ENCODE results near the gene SPI1.

Gene SPI1

GRCh38 chr11:47380078-47380477 is 1.7 kb upstream of the SPI1 start:
- 100% methylated on average over 1 of the region's 2 CpGs for WGBS, 2 donors (ENCODE audit: extremely low coverage in 2 of 2, insufficient read length in 2 of 2, insufficient replicate concordance in 1 of 2)

GRCh38 chr11:47379317-47379716 is 970 bp upstream of the SPI1 start:
- no peak overlapping the region for H4K91ac ChIP-seq (ENCODE audit: low read depth, low read length, poor library complexity)
- no peak overlapping the region for H3K4me2 ChIP-seq (ENCODE audit: insufficient read depth, low read length, poor library complexity, severe bottlenecking)

More at GRCh38 chr11:47380078-47380477, 1.7 kb upstream of the SPI1 start:
- no peak overlapping the region for H2BK12ac ChIP-seq (ENCODE audit: low read length)
- no peak overlapping the region for H2AFZ ChIP-seq (ENCODE audit: low read length)
- H3K27me3 ChIP-seq (ENCODE audit: control insufficient read depth in 3 of 3, insufficient read depth in 3 of 3, low read depth in 1 of 3, low read length in 3 of 3): no peaks in the 10 kb centered on the region
- H2AK5ac ChIP-seq (ENCODE audit: low read depth, low read length): no peak overlapping the region
- peaks cover 0 to 4% of the 10 kb centered on the region in 2 donors for H3K4me1 ChIP-seq (ENCODE audit: control insufficient read depth in 2 of 2, insufficient read depth in 1 of 2, low read depth in 1 of 2, low read length in 2 of 2)
- no peak overlapping the region for H3K9ac ChIP-seq (ENCODE audit: low read depth, low read length, poor library complexity)
- no peak overlapping the region for H3K4me2 ChIP-seq (ENCODE audit: insufficient read depth, low read length, poor library complexity, severe bottlenecking)
- no peak overlapping the region for H3K18ac ChIP-seq (ENCODE audit: low read length)
- H3K9me3 ChIP-seq (replicated peaks in 1 of 2; ENCODE audit: control insufficient read depth in 2 of 2, insufficient read depth in 1 of 2, low read depth in 1 of 2, low read length in 2 of 2): no peaks in the 10 kb centered on the region
- no peak overlapping the region for H4K8ac ChIP-seq (ENCODE audit: low read depth, low read length)
- no peak overlapping the region for H3K23ac ChIP-seq (ENCODE audit: low read depth, low read length, poor library complexity)
- H2BK5ac ChIP-seq (ENCODE audit: low read length): no peak overlapping the region
- no peak overlapping the region for H4K91ac ChIP-seq (ENCODE audit: low read depth, low read length, poor library complexity)
- H3K4ac ChIP-seq (ENCODE audit: low read length): no peak overlapping the region
- H3K14ac ChIP-seq (ENCODE audit: low read length): no peak overlapping the region
- H3K36me3 ChIP-seq (replicated peaks in 1 of 2; ENCODE audit: control insufficient read depth in 2 of 2, insufficient read depth in 2 of 2, low read length in 2 of 2): no peaks in the 10 kb centered on the region
- H3K27ac ChIP-seq (replicated peaks; ENCODE audit: low read length): no peak overlapping the region
- no peak for DNase-seq (ENCODE audit: low spot score)
- no peaks in the 10 kb centered on the region for H3K79me1 ChIP-seq (ENCODE audit: low read depth, low read length)
- H3K4me3 ChIP-seq (ENCODE audit: low read length in 2 of 2): no peak overlapping the region
- H2BK120ac ChIP-seq (ENCODE audit: low read depth, low read length): no peak overlapping the region
- no peak overlapping the region for H2BK15ac ChIP-seq (ENCODE audit: low read length)

GRCh38 chr11:47378836-47379170 is 456 bp upstream of the SPI1 start:
- no peak overlapping the region for H2BK5ac ChIP-seq (ENCODE audit: low read length)
- H2AFZ ChIP-seq (ENCODE audit: low read length): peak overlapping the region; percentile 87
- H3K4me1 ChIP-seq (ENCODE audit: control insufficient read depth in 2 of 2, insufficient read depth in 1 of 2, low read depth in 1 of 2, low read length in 2 of 2): peaks cover 0 to 4% of the 10 kb centered on the region in 2 donors
- H2BK120ac ChIP-seq (ENCODE audit: low read depth, low read length): no peak overlapping the region
- no peak overlapping the region for H3K14ac ChIP-seq (ENCODE audit: low read length)
- no peaks in the 10 kb centered on the region for H3K27me3 ChIP-seq (ENCODE audit: control insufficient read depth in 3 of 3, insufficient read depth in 3 of 3, low read depth in 1 of 3, low read length in 3 of 3)
- no peak overlapping the region for H3K4me3 ChIP-seq (ENCODE audit: low read length in 2 of 2)
- no peak overlapping the region for H3K9ac ChIP-seq (ENCODE audit: low read depth, low read length, poor library complexity)
- H3K9me3 ChIP-seq (replicated peaks in 1 of 2; ENCODE audit: control insufficient read depth in 2 of 2, insufficient read depth in 1 of 2, low read depth in 1 of 2, low read length in 2 of 2): no peaks in the 10 kb centered on the region
- no peak overlapping the region for H3K4ac ChIP-seq (ENCODE audit: low read length)
- H3K36me3 ChIP-seq (replicated peaks in 1 of 2; ENCODE audit: control insufficient read depth in 2 of 2, insufficient read depth in 2 of 2, low read length in 2 of 2): no peaks in the 10 kb centered on the region
- no peak overlapping the region for H2AK5ac ChIP-seq (ENCODE audit: low read depth, low read length)
- H3K27ac ChIP-seq (replicated peaks; ENCODE audit: low read length): no peak overlapping the region
- no peaks in the 10 kb centered on the region for H3K79me1 ChIP-seq (ENCODE audit: low read depth, low read length)
- H4K91ac ChIP-seq (ENCODE audit: low read depth, low read length, poor library complexity): no peak overlapping the region
- H2BK15ac ChIP-seq (ENCODE audit: low read length): no peak overlapping the region
- H4K8ac ChIP-seq (ENCODE audit: low read depth, low read length): no peak overlapping the region
- no peak overlapping the region for H3K4me2 ChIP-seq (ENCODE audit: insufficient read depth, low read length, poor library complexity, severe bottlenecking)
- H3K23ac ChIP-seq (ENCODE audit: low read depth, low read length, poor library complexity): no peak overlapping the region
- no peak overlapping the region for H2BK12ac ChIP-seq (ENCODE audit: low read length)
- H3K18ac ChIP-seq (ENCODE audit: low read length): no peak overlapping the region
- DNase-seq (ENCODE audit: low spot score): no peak

More at GRCh38 chr11:47379317-47379716, 970 bp upstream of the SPI1 start:
- Histone ChIP-seq H2BK120ac (ENCODE audit: low read depth, low read length) (no peak overlapping the region), H3K4ac (ENCODE audit: low read length) (no peak overlapping the region), H4K8ac (ENCODE audit: low read depth, low read length) (no peak overlapping the region), H3K9ac (ENCODE audit: low read depth, low read length, poor library complexity) (no peak overlapping the region), H3K9me3 (replicated peaks in 1 of 2; ENCODE audit: control insufficient read depth in 2 of 2, insufficient read depth in 1 of 2, low read depth in 1 of 2, low read length in 2 of 2) (no peaks in the 10 kb centered on the region), H3K14ac (ENCODE audit: low read length) (no peak overlapping the region), H2AK5ac (ENCODE audit: low read depth, low read length) (no peak overlapping the region), H2BK12ac (ENCODE audit: low read length) (no peak overlapping the region), H3K36me3 (replicated peaks in 1 of 2; ENCODE audit: control insufficient read depth in 2 of 2, insufficient read depth in 2 of 2, low read length in 2 of 2) (no peaks in the 10 kb centered on the region), H3K4me3 (ENCODE audit: low read length in 2 of 2) (no peak overlapping the region), H3K4me1 (ENCODE audit: control insufficient read depth in 2 of 2, insufficient read depth in 1 of 2, low read depth in 1 of 2, low read length in 2 of 2) (peaks cover 0 to 4% of the 10 kb centered on the region in 2 donors), H3K27me3 (ENCODE audit: control insufficient read depth in 3 of 3, insufficient read depth in 3 of 3, low read depth in 1 of 3, low read length in 3 of 3) (no peaks in the 10 kb centered on the region), H3K27ac (replicated peaks; ENCODE audit: low read length) (no peak overlapping the region), H2AFZ (ENCODE audit: low read length) (no peak overlapping the region), H3K23ac (ENCODE audit: low read depth, low read length, poor library complexity) (no peak overlapping the region), H3K18ac (ENCODE audit: low read length) (no peak overlapping the region), H2BK15ac (ENCODE audit: low read length) (no peak overlapping the region), H2BK5ac (ENCODE audit: low read length) (no peak overlapping the region), H3K79me1 (ENCODE audit: low read depth, low read length) (no peaks in the 10 kb centered on the region)
- no peak for DNase-seq (ENCODE audit: low spot score)
- WGBS, 2 donors (ENCODE audit: extremely low coverage in 2 of 2, insufficient read length in 2 of 2, insufficient replicate concordance in 1 of 2): no CpG with 5 or more reads among the region's 2 CpGs

DNA sequence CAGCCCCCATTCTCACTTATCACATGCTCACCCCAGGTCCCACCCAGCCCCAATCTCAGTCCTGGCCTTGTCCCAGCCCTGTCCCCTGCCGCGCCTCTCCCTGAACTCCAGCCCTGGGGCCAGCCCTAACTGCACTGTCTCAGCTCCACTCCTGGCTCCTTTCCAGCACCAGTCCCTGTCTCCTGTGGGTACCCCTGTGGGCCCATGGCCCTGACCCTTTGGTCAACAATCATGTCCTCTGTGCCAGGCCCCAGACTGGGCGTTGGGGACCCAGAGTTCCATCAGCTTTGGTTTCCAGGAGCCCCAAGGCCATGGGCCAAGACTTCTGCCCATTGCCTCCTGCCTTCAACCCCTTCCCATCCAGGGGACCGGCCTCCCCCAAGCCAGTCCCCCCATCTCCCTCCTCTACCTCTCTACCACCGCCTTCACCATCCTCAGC is 757 bp downstream of the SPI1 start:
- Histone ChIP-seq H2BK12ac (ENCODE audit: low read length) (no peak overlapping the region), H4K8ac (ENCODE audit: low read depth, low read length) (no peak overlapping the region), H3K27ac (replicated peaks; ENCODE audit: low read length) (no peak overlapping the region), H3K14ac (ENCODE audit: low read length) (no peak overlapping the region), H3K4me2 (ENCODE audit: insufficient read depth, low read length, poor library complexity, severe bottlenecking) (no peak overlapping the region), H3K4me3 (ENCODE audit: low read length in 2 of 2) (no peak overlapping the region), H2AK5ac (ENCODE audit: low read depth, low read length) (peak overlapping the region; percentile 54), H3K36me3 (replicated peaks in 1 of 2; ENCODE audit: control insufficient read depth in 2 of 2, insufficient read depth in 2 of 2, low read length in 2 of 2) (no peaks in the 10 kb centered on the region), H3K9me3 (replicated peaks in 1 of 2; ENCODE audit: control insufficient read depth in 2 of 2, insufficient read depth in 1 of 2, low read depth in 1 of 2, low read length in 2 of 2) (no peaks in the 10 kb centered on the region), H3K23ac (ENCODE audit: low read depth, low read length, poor library complexity) (no peak overlapping the region), H2BK120ac (ENCODE audit: low read depth, low read length) (no peak overlapping the region), H2BK15ac (ENCODE audit: low read length) (peak overlapping the region; percentile 52), H3K18ac (ENCODE audit: low read length) (peak overlapping the region; percentile 36), H2AFZ (ENCODE audit: low read length) (peak overlapping the region; percentile 87), H3K27me3 (ENCODE audit: control insufficient read depth in 3 of 3, insufficient read depth in 3 of 3, low read depth in 1 of 3, low read length in 3 of 3) (no peaks in the 10 kb centered on the region), H3K79me1 (ENCODE audit: low read depth, low read length) (no peaks in the 10 kb centered on the region), H3K9ac (ENCODE audit: low read depth, low read length, poor library complexity) (no peak overlapping the region), H4K91ac (ENCODE audit: low read depth, low read length, poor library complexity) (no peak overlapping the region), H2BK5ac (ENCODE audit: low read length) (no peak overlapping the region), H3K4ac (ENCODE audit: low read length) (no peak overlapping the region), H3K4me1 (ENCODE audit: control insufficient read depth in 2 of 2, insufficient read depth in 1 of 2, low read depth in 1 of 2, low read length in 2 of 2) (peaks cover 0 to 4% of the 10 kb centered on the region in 2 donors)
- no peak for DNase-seq (ENCODE audit: low spot score)
- WGBS, 2 donors (ENCODE audit: extremely low coverage in 2 of 2, insufficient read length in 2 of 2, insufficient replicate concordance in 1 of 2): no CpG with 5 or more reads among the region's 5 CpGs
